HCT116 (cell line): ENCODE measurements around the gene DNAH5. TPM values are rescaled to one million over a fixed set of nuclear protein-coding genes. Genes with fewer than 3 reads are reported as not detected.

Experiments used
- ATAC-seq: fragments of 200-7000 bp; cut with Tn5 transposase; 2 replicates; pipeline ENCODE4 v1.9.1; 2020; ENCODE audit warnings: mild to moderate bottlenecking, moderate library complexity
- BruUV-seq: library from RNA; stranded (reverse); fragments of 400-500 nt; replicated peaks from 2 replicates; lab custom pipeline; 2021; lab: Mats Ljungman, UMichigan
- CTCF ChIA-PET: fragments of 300-600 bp; sonication (Branson Sonifier 250); formaldehyde crosslinking; loops from one replicate; lab custom pipeline; 2021; ENCODE audit warnings: antibody characterized with exemption; lab: Charles Lee
- POLR2A ChIA-PET: fragments of 300-600, 350-600 bp; sonication (Branson Sonifier 250); formaldehyde crosslinking; loops from one replicate; lab custom pipeline; 2021; ENCODE audit warnings: antibody characterized with exemption; lab: Charles Lee
- RAD21 ChIA-PET, 2 experiments: fragments of 300-600 bp; sonication (Branson Sonifier 250); formaldehyde crosslinking; loops; one replicate each; lab custom pipeline; 2023; ENCODE audit warnings: low total read pairs in 2 of 2; ENCODE audit not compliant: uncharacterized antibody in 2 of 2, unreplicated experiment in 2 of 2, low non-redundant PET in 1 of 2; lab: Charles Lee
- DNase-seq: peaks from one replicate; pipeline ENCODE4 v3.0.0-alpha.2; 2010; ENCODE audit warnings: low read depth, low spot score
- H2AFZ ChIP-seq: fragments of 200-600 bp; shearing (Covaris generic), sonication (generic); 2 replicates; pipeline ENCODE4 v1.6.1; 2017; ENCODE audit warnings: low read depth, mixed run types, mixed read lengths, antibody characterized with exemption, low read length; ENCODE audit not compliant: poor library complexity, severe bottlenecking
- H3K27ac ChIP-seq: 2 replicates; pipeline ENCODE4 v1.5.1; 2012; ENCODE audit warnings: low read depth, low read length
- H3K27me3 ChIP-seq: fragments of 200-600 bp; sonication (generic); 2 replicates; pipeline ENCODE4 v1.6.1; 2016; ENCODE audit warnings: mixed run types, low read length, mixed read lengths; ENCODE audit not compliant: insufficient read depth
- H3K36me3 ChIP-seq, 2 experiments: fragments of 200-500 bp in 1 of 2; fragments of 200-600 bp in 1 of 2; sonication (Bioruptor generic) in 1 of 2; sonication (generic) in 1 of 2; 2 replicates each; pipeline versions ENCODE4 v1.5.1 to v1.6.1; 2014 to 2016; ENCODE audit warnings: low read length in 2 of 2, inconsistent platforms in 1 of 2, mixed read lengths in 1 of 2, mixed run types in 1 of 2; ENCODE audit not compliant: insufficient read depth in 2 of 2, control insufficient read depth in 1 of 2
- H3K4me1 ChIP-seq, 2 experiments: fragments of 200-600 bp in 1 of 2; sonication (generic) in 1 of 2; 2 replicates each; pipeline versions ENCODE4 v1.5.1 to v1.6.1; 2012 to 2017; ENCODE audit warnings: low read length in 2 of 2, inconsistent platforms in 1 of 2, mild to moderate bottlenecking in 1 of 2, mixed read lengths in 1 of 2, mixed run types in 1 of 2, moderate library complexity in 1 of 2; ENCODE audit not compliant: insufficient read depth in 2 of 2, control insufficient read depth in 1 of 2
- H3K4me2 ChIP-seq: fragments of 200-600 bp; sonication (generic); 2 replicates; pipeline ENCODE4 v1.6.1; 2017; ENCODE audit warnings: mixed run types, low read length, mixed read lengths
- H3K4me3 ChIP-seq, 2 experiments: fragments of 200-600 bp in 1 of 2; sonication (generic) in 1 of 2; replicated peaks in 1 of 2; 2 replicates each; pipeline ENCODE4 v1.5.1; 2011 to 2016; ENCODE audit warnings: low read length in 2 of 2, control low read depth in 1 of 2, low read depth in 1 of 2, mild to moderate bottlenecking in 1 of 2, mixed read lengths in 1 of 2, mixed run types in 1 of 2
- H3K79me2 ChIP-seq: fragments of 200-600 bp; sonication (generic); 2 replicates; pipeline ENCODE4 v1.6.1; 2017; ENCODE audit warnings: mild to moderate bottlenecking, mixed run types, low read length, moderate library complexity, mixed read lengths; ENCODE audit not compliant: insufficient read depth
- H3K9ac ChIP-seq: fragments of 200-600 bp; sonication (generic); 2 replicates; pipeline ENCODE4 v1.6.1; 2016; ENCODE audit warnings: low read length, mixed read lengths
- H3K9me2 ChIP-seq: fragments of 200-600 bp; sonication (generic), shearing (Covaris generic); 2 replicates; pipeline ENCODE4 v1.6.1; 2017; ENCODE audit warnings: mixed run types, mild to moderate bottlenecking, moderate library complexity; ENCODE audit not compliant: insufficient read depth
- H3K9me3 ChIP-seq, 2 experiments: fragments of 200-500 bp in 1 of 2; fragments of 200-600 bp in 1 of 2; sonication (Bioruptor generic) in 1 of 2; sonication (generic) in 1 of 2; 2 replicates each; pipeline ENCODE4 v1.6.1; 2014 to 2017; ENCODE audit warnings: low read length in 2 of 2, mixed read lengths in 2 of 2, inconsistent platforms in 1 of 2, low read depth in 1 of 2, mild to moderate bottlenecking in 1 of 2, mixed run types in 1 of 2, moderate library complexity in 1 of 2; ENCODE audit not compliant: control insufficient read depth in 1 of 2, insufficient read depth in 1 of 2
- H4K20me1 ChIP-seq: fragments of 200-600 bp; sonication (generic), shearing (Covaris generic); 2 replicates; pipeline ENCODE4 v1.6.1; 2017; ENCODE audit warnings: mixed run types, mild to moderate bottlenecking, moderate library complexity; ENCODE audit not compliant: insufficient read depth
- CEBPB ChIP-seq: IDR thresholded peaks from 2 replicates; pipeline ENCODE4 v1.6.1; 2012; ENCODE audit warnings: low read depth
- EGR1 ChIP-seq: IDR thresholded peaks from 2 replicates; pipeline ENCODE4 v1.6.1; 2012; ENCODE audit warnings: low read depth
- ELF1 ChIP-seq: IDR thresholded peaks from 2 replicates; pipeline ENCODE4 v1.6.1; 2012; ENCODE audit warnings: low read depth, borderline replicate concordance
- EZH2 ChIP-seq: fragments of 200-600 bp; sonication (generic); IDR thresholded peaks from 2 replicates; pipeline ENCODE4 v1.6.1; 2017; ENCODE audit warnings: antibody characterized with exemption, mixed run types
- EZH2phosphoT487 ChIP-seq: fragments of 200-600 bp; IDR thresholded peaks from 2 replicates; pipeline ENCODE4 v1.6.1; 2018; ENCODE audit warnings: antibody characterized with exemption, borderline replicate concordance
- FOSL1 ChIP-seq: IDR thresholded peaks from 2 replicates; pipeline ENCODE4 v1.6.1; 2012; ENCODE audit warnings: low read depth
- JUND ChIP-seq: IDR thresholded peaks from 2 replicates; pipeline ENCODE4 v1.6.1; 2012
- MAX ChIP-seq: IDR thresholded peaks from 2 replicates; pipeline ENCODE4 v1.6.1; 2012
- POLR2A ChIP-seq: IDR thresholded peaks from 2 replicates; pipeline ENCODE4 v1.7.0; 2011; ENCODE audit warnings: borderline replicate concordance; ENCODE audit not compliant: insufficient read depth, insufficient read length; ENCODE audit errors: extremely low read depth
- POLR2AphosphoS5 ChIP-seq: IDR thresholded peaks from 2 replicates; pipeline ENCODE4 v1.6.1; 2011; ENCODE audit warnings: mild to moderate bottlenecking, low read depth, low read length, moderate library complexity
- RAD21 ChIP-seq: IDR thresholded peaks from 2 replicates; pipeline ENCODE4 v1.6.1; 2012; ENCODE audit warnings: low read depth, mild to moderate bottlenecking
- SIN3A ChIP-seq: IDR thresholded peaks from 2 replicates; pipeline ENCODE4 v1.6.1; 2012; ENCODE audit warnings: low read depth
- SRF ChIP-seq: IDR thresholded peaks from 2 replicates; pipeline ENCODE4 v1.6.1; 2012; ENCODE audit warnings: low read depth
- TCF7L2 ChIP-seq: IDR thresholded peaks from 2 replicates; pipeline ENCODE4 v1.7.0; 2011; ENCODE audit warnings: borderline replicate concordance, inconsistent platforms; ENCODE audit not compliant: insufficient read depth, insufficient read length; ENCODE audit errors: extremely low read depth
- YY1 ChIP-seq: IDR thresholded peaks from 2 replicates; pipeline ENCODE4 v1.6.1; 2011; ENCODE audit warnings: low read length, low read depth, moderate library complexity, mild to moderate bottlenecking; ENCODE audit not compliant: insufficient replicate concordance; ENCODE audit errors: extremely low read depth
- ZNF274 ChIP-seq: fragments of 200-500 bp; sonication (Bioruptor generic); IDR thresholded peaks from 2 replicates; pipeline ENCODE4 v1.6.1; 2014; ENCODE audit warnings: mild to moderate bottlenecking, low read depth, low read length, inconsistent platforms
- intact Hi-C: fragments of 100-400 bp; cut with micrococcal nuclease; formaldehyde crosslinking; loops from 2 replicates; pipeline ENCODE4 v1.10.0; 2022
- total RNA-seq: library from RNA; stranded (reverse); gene quantifications from one replicate; pipeline ENCODE4 v1.2.1, GENCODE V29; 2021; ENCODE audit not compliant: unreplicated experiment
- TF ChIP-seq, protein P1 (sequence below): IDR thresholded peaks from 2 replicates; pipeline ENCODE4 v1.6.1; 2012; ENCODE audit warnings: low read depth
- TF ChIP-seq, protein P2 (sequence below), 3 experiments: fragments of 200-600 bp in 1 of 3; sonication (generic) in 1 of 3; IDR thresholded peaks in 2 of 3; conservative IDR thresholded peaks in 1 of 3; 2 replicates each; pipeline ENCODE4 v1.5.1; 2012 to 2017; ENCODE audit warnings: low read depth in 2 of 3, low read length in 2 of 3, antibody characterized with exemption in 1 of 3, borderline replicate concordance in 1 of 3, control low read depth in 1 of 3, mild to moderate bottlenecking in 1 of 3, mixed read lengths in 1 of 3, mixed run types in 1 of 3, moderate library complexity in 1 of 3; ENCODE audit not compliant: insufficient read depth in 1 of 3

DNAH5 gene
- total RNA-seq, 1 experiment from 2014 or later = 0.37 TPM

GRCh38 chr5:13740471-13740870, 204.0 kb downstream of the DNAH5 start:
- CTCF ChIA-PET = no interaction called here
- TF ChIP-seq TCF7L2 (no peak), RAD21 (no peak), FOSL1 (no peak), EZH2 (no peak), EZH2phosphoT487 (no peak), CEBPB (no peak), MAX (no peak), SIN3A (no peak), ZNF274 (no peak), ELF1 (no peak), YY1 (no peak), POLR2AphosphoS5 (no peak), SRF (no peak), POLR2A (no peak), EGR1 (no peak), JUND (no peak)
- TF ChIP-seq, protein P1, sequence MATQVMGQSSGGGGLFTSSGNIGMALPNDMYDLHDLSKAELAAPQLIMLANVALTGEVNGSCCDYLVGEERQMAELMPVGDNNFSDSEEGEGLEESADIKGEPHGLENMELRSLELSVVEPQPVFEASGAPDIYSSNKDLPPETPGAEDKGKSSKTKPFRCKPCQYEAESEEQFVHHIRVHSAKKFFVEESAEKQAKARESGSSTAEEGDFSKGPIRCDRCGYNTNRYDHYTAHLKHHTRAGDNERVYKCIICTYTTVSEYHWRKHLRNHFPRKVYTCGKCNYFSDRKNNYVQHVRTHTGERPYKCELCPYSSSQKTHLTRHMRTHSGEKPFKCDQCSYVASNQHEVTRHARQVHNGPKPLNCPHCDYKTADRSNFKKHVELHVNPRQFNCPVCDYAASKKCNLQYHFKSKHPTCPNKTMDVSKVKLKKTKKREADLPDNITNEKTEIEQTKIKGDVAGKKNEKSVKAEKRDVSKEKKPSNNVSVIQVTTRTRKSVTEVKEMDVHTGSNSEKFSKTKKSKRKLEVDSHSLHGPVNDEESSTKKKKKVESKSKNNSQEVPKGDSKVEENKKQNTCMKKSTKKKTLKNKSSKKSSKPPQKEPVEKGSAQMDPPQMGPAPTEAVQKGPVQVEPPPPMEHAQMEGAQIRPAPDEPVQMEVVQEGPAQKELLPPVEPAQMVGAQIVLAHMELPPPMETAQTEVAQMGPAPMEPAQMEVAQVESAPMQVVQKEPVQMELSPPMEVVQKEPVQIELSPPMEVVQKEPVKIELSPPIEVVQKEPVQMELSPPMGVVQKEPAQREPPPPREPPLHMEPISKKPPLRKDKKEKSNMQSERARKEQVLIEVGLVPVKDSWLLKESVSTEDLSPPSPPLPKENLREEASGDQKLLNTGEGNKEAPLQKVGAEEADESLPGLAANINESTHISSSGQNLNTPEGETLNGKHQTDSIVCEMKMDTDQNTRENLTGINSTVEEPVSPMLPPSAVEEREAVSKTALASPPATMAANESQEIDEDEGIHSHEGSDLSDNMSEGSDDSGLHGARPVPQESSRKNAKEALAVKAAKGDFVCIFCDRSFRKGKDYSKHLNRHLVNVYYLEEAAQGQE = no peak
- TF ChIP-seq, protein P2, sequence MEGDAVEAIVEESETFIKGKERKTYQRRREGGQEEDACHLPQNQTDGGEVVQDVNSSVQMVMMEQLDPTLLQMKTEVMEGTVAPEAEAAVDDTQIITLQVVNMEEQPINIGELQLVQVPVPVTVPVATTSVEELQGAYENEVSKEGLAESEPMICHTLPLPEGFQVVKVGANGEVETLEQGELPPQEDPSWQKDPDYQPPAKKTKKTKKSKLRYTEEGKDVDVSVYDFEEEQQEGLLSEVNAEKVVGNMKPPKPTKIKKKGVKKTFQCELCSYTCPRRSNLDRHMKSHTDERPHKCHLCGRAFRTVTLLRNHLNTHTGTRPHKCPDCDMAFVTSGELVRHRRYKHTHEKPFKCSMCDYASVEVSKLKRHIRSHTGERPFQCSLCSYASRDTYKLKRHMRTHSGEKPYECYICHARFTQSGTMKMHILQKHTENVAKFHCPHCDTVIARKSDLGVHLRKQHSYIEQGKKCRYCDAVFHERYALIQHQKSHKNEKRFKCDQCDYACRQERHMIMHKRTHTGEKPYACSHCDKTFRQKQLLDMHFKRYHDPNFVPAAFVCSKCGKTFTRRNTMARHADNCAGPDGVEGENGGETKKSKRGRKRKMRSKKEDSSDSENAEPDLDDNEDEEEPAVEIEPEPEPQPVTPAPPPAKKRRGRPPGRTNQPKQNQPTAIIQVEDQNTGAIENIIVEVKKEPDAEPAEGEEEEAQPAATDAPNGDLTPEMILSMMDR (IDR thresholded peaks at IDR 0.05 in 2 of 3, conservative IDR thresholded peaks at IDR 0.05 in 1 of 3; ENCODE audit: borderline replicate concordance in 1 of 3, insufficient read depth in 1 of 3, low read depth in 2 of 3, low read length in 2 of 3) = no peak
- TF ChIP-seq, all 23 proteins: peak for 0
- intact Hi-C loops = no loop called here
- ATAC-seq = no peak
- Histone ChIP-seq H3K9me2 (no peaks in the 10 kb centered on the region), H3K9ac (no peak overlapping the region), H3K27me3 (no peaks in the 10 kb centered on the region), H4K20me1 (no peaks in the 10 kb centered on the region), H2AFZ (no peak overlapping the region), H3K36me3 (no peaks in the 10 kb centered on the region), H3K9me3 (peaks cover 0 to 3% of the 10 kb centered on the region in 2 experiments; a peak in 2 of 4 replicates), H3K4me1 (no peaks in the 10 kb centered on the region), H3K79me2 (no peaks in the 10 kb centered on the region), H3K4me2 (no peak overlapping the region), H3K27ac (no peak overlapping the region), H3K4me3 (no peak overlapping the region)
- DNase-seq = no peak
- ChIA-PET RAD21 (no interaction called here), POLR2A (no interaction called here)
- BruUV-seq = no TSS peak
